Central memory CD8-positive, alpha-beta T cell (primary cell): Measurements from ENCODE around the gene PTGDS.
A peak's percentile ranks its signal among the peaks of the same experiment; 100 is the strongest.
"Not testable (repeated sequence)": the region's sequence is repeated elsewhere in the genome, so short reads cannot be mapped to it uniquely, and the experiment has no call there.

ENCODE experiments used
- ATAC-seq: fragments of 150-1000 bp; cut with Tn5 transposase; replicated peaks from 2 replicates; pipeline ENCODE4 v1.10.0; 2022; ENCODE audit warnings: mild to moderate bottlenecking, moderate FRiP score, moderate number of reproducible peaks; ENCODE audit not compliant: poor library complexity, severe bottlenecking; ENCODE audit errors: extremely low read depth
- DNase-seq, 2 donors: peaks; one replicate each; pipeline ENCODE4 v3.0.0; 2021; ENCODE audit warnings: low spot score in 2 of 2
- H3K27ac Mint-ChIP-seq: one replicate; pipeline ENCODE4 v1.8.0; 2022; ENCODE audit warnings: low read depth, mild to moderate bottlenecking, moderate library complexity, mixed read lengths
- H3K27me3 Mint-ChIP-seq: one replicate; pipeline ENCODE4 v1.8.0; 2022; ENCODE audit warnings: mixed read lengths
- H3K36me3 Mint-ChIP-seq: one replicate; pipeline ENCODE4 v1.8.0; 2022; ENCODE audit warnings: mild to moderate bottlenecking, moderate library complexity, mixed read lengths; ENCODE audit not compliant: insufficient read depth
- H3K4me1 Mint-ChIP-seq: one replicate; pipeline ENCODE4 v1.8.0; 2022; ENCODE audit warnings: mixed read lengths
- H3K4me3 Mint-ChIP-seq: one replicate; pipeline ENCODE4 v1.8.0; 2022; ENCODE audit warnings: mild to moderate bottlenecking, moderate library complexity, mixed read lengths
- H3K9me3 Mint-ChIP-seq: one replicate; pipeline ENCODE4 v1.8.0; 2022; ENCODE audit warnings: mixed read lengths

PTGDS gene

DNA sequence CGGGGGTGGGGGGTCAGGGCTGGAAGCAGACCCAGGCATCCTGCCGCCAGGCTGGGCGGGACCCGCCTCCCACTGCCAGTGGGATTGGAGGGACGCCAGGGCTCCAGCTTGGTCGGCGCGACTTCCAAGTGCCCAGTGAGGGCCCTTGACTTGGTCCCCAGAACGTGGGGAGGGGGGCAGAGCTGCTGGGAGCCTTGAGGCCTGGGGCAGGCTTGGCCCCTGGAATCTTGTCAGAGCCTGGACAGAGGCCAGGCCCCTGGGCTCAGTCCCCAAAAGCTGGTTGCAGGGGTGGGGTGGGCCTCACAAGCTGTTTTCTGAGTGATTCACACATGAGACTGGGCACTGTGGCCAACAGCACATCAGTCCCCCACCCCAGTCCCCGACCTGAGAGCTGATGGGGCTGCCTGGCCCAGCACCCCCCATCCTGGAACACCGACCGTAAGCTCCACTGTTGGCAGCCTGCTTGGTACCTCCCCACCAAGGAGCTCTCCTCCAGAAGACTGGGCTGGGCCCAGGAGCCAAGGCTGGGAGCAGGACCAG is 18.5 kb downstream of the PTGDS start:
- Mint-ChIP-seq H3K9me3 (no peaks in the 10 kb centered on the region), H3K36me3 (peaks cover 36% of the 10 kb centered on the region), H3K27ac (peak overlapping the region; percentile 95), H3K4me3 (peak overlapping the region; percentile 83), H3K27me3 (no peaks in the 10 kb centered on the region), H3K4me1 (peaks cover 43% of the 10 kb centered on the region)
- no peak for DNase-seq
- ATAC-seq, result no peak

DNA sequence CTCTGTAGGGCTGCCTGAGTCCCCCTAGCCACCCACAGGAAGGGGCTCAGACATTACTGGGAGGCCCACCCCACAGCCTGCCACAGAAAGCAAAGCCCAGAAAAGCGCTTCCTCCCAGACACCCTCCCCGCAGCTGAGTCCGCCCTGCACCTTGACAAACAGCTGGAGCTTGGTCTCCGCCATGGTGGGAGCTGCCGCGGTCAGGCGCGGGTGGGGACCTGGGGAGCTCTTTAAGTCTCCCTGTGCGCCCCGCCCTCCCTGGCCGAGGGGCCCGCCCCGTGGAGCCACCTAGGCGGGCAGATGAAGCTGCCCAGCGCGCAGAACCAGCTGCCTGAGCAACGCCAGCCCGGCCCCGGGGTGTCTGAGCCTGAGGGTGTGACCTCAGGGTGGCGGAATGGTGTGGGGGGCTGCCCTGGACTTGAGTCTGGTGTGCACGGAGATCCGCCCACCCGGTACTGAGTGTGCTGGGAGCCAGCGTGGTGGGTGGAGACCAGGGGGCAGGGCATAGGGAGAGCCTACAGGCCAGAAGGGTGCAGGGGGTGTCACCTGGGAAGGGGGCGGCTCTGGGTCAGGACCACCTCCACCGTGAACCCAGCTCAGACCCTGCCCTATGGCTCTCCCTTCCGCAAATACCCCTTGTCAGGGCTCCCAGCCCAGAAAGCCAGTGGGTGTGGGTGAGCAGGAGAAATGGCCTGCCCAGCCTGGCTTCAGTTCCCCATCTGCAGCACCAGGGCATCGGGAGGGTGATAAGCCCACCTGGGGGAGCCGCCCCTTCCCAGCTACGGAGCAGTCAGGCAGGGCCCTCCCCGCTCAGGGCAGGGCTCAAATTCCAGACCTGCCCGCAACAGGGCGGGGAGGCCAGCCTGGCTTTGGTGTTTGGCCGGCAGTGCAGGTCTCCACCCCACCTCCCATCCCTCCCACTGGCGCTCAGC is 19.3 kb downstream of the PTGDS start, which contains the start of gene CLIC3:
TSS of gene CLIC3 (minus strand) at position 208 of the 932 bp plus-strand sequence. CDS start at position 183, 25 bp downstream.
- peak within 1 kb of the TSS; percentile 83 for H3K4me3 Mint-ChIP-seq
- H3K27ac Mint-ChIP-seq, result peak within 1 kb of the TSS; percentile 95
- peak; percentile 41 to 69 for DNase-seq
- H3K9me3 Mint-ChIP-seq, result no peaks in the 10 kb centered on the region
- no peaks in the 10 kb centered on the region for H3K27me3 Mint-ChIP-seq
- H3K36me3 Mint-ChIP-seq, result peaks cover 33% of the 10 kb centered on the region
- peak; percentile 34 for ATAC-seq
- peaks cover 44% of the 10 kb centered on the region for H3K4me1 Mint-ChIP-seq

DNA sequence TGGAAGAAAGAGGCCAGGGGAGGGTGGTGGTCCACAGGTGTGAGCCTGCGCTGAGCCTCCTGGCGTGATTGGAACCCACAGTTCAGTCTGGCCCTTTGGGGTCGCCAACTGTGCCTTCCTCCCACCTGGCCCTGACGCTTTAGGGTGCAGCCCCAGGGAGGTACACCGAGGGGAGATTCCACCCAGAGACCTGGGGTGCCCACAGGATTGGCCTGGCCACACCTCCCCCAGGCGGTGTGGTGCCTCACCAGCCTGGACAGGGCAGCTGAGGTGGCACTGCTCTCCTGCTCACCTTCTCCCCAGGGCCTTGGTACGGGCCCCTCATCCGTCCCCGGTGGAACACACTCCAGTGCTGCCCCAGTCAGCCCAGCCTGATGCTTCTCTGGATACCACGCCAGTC is 20.1 kb downstream of the PTGDS start:
- ATAC-seq, result no peak
- Mint-ChIP-seq H3K4me3 (peak overlapping the region; percentile 83), H3K27ac (peak overlapping the region; percentile 95), H3K9me3 (no peaks in the 10 kb centered on the region), H3K4me1 (peaks cover 44% of the 10 kb centered on the region), H3K36me3 (peaks cover 29% of the 10 kb centered on the region), H3K27me3 (no peaks in the 10 kb centered on the region)
- DNase-seq, result no peak

DNA sequence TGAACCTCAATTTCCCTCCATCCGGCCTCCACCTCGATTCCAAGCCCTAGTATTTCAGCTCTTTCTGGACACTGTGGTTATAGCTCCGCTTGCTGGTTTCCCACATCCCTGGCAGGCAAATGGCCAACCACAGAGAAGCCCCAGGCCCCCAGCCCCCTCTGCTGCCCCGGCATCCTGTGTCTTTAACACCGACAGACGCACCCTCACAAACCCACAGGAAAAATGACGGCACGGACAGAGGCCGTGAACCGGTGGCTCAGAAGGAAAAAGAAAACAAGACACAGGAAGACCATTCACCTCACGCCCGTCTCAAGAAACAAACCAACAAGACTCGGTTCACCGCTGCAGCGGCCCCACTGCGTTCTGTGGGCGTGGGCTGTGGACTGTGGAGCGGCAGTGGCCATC is 20.5 kb downstream of the PTGDS start:
- DNase-seq, result peak in 1 of 2 donors; percentile 56
- H3K36me3 Mint-ChIP-seq, result peaks cover 27% of the 10 kb centered on the region
- ATAC-seq, result peak; percentile 12
- H3K27me3 Mint-ChIP-seq, result no peaks in the 10 kb centered on the region
- H3K4me1 Mint-ChIP-seq, result peaks cover 44% of the 10 kb centered on the region
- H3K4me3 Mint-ChIP-seq, result peak overlapping the region; percentile 83
- no peaks in the 10 kb centered on the region for H3K9me3 Mint-ChIP-seq
- peak overlapping the region; percentile 95 for H3K27ac Mint-ChIP-seq

DNA sequence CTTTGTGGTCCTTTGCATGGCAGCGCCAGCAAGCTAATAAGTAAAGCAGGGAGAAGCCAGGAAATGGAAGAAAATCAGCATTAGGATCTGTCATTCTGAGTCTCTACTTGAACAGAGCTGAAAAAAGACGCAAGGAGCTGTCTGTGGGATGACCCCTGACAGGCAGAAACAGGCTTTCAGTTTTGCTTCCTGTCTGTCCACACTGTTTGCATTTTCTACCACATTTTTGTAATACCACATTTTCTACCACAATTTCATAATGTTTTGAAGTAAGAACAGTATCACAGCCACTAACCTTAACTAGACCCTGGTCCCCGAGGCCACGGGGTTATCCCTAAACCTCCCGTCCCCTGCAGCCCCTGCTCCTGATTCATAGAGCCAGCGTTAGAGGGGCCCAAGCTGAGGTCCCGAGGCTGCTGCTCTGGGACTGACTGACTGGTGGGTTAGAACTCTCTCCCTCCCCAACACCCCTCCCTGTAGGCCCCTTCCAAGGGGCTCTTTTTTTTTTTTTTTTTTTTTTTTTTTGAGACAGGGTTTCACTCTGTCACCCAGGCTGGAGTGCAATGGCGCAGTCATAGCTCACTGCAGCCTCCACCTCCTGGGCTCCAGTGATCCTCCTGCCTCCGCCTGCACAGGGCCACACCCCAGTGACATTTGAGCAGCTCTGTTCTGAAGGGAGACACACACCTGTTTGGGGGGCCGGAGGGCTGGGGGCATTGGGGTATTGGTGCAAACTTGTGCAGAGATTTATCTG is 23.1 kb downstream of the PTGDS start:
- H3K27me3 Mint-ChIP-seq, result no peaks in the 10 kb centered on the region
- H3K36me3 Mint-ChIP-seq, result peaks cover 20% of the 10 kb centered on the region
- peak overlapping the region; percentile 80 for H3K27ac Mint-ChIP-seq
- peaks cover 45% of the 10 kb centered on the region for H3K4me1 Mint-ChIP-seq
- peak overlapping the region; percentile 60 for H3K4me3 Mint-ChIP-seq
- ATAC-seq, result peak; percentile 49
- no peak for DNase-seq
- no peaks in the 10 kb centered on the region for H3K9me3 Mint-ChIP-seq

DNA sequence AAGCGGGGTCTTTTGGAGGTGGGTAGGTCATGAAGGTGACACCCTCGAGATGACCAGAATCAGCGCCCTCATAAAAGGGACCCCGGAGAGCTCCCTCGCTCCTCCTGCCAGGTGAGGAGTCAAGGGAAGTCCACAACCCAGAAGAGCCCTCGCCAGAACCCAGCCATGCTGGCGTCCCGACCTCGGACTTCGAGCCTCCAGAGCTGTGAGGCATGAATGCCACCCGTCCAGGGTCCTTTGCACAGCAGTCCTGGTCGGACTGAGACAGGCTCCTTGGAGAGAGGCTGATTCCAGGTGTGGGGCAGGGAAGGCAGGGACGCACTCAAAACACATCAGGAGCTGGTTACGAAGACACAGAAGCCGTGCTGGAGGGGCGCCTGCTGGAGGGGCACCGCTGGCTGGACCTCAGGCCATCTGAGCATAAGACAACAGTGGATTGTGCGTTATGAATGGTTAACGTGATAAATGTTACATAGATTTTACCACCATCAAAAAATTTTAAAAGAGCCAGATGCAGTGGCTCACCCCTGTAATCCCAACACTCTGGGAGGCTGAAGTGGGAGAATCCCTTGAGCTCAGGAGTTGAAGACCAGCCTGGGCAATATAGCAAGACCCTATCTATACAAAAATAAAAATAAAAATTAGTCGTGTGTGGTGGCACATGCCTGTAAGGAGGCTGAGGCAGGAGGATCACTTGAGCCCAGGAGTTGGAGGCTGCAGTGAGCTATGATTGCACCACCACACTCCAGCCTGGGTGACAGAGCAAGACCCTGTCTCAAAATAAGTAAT is 24.7 kb downstream of the PTGDS start:
- ATAC-seq, result no peak
- no peak overlapping the region for H3K4me3 Mint-ChIP-seq
- H3K4me1 Mint-ChIP-seq, result peaks cover 43% of the 10 kb centered on the region
- no peaks in the 10 kb centered on the region for H3K27me3 Mint-ChIP-seq
- H3K9me3 Mint-ChIP-seq, result no peaks in the 10 kb centered on the region
- no peak for DNase-seq
- H3K36me3 Mint-ChIP-seq, result peaks cover 16% of the 10 kb centered on the region
- no peak overlapping the region for H3K27ac Mint-ChIP-seq

DNA sequence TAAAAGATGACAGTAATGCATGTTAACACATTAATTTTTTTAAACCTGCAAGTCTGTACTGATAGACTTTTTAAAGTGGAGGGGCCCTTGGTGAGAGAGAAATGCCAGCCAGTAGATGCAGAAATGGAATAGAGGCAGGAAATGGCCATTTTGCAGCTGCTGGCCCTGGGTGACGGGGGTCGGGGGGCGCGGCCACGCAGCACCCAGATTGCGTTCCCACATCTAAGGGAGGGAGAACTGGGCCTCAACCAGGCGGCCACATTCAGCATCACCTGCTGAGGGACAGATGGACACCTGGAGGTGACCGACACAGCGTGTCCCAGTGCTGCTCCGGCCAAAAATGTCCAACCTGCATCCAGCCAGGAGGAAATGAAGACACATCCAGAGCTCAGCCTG is 25.3 kb downstream of the PTGDS start:
- Mint-ChIP-seq H3K4me1 (peaks cover 39% of the 10 kb centered on the region), H3K9me3 (no peaks in the 10 kb centered on the region), H3K27ac (no peak overlapping the region), H3K4me3 (no peak overlapping the region), H3K36me3 (peaks cover 14% of the 10 kb centered on the region), H3K27me3 (no peaks in the 10 kb centered on the region)
- DNase-seq (no peak), ATAC-seq (no peak)

DNA sequence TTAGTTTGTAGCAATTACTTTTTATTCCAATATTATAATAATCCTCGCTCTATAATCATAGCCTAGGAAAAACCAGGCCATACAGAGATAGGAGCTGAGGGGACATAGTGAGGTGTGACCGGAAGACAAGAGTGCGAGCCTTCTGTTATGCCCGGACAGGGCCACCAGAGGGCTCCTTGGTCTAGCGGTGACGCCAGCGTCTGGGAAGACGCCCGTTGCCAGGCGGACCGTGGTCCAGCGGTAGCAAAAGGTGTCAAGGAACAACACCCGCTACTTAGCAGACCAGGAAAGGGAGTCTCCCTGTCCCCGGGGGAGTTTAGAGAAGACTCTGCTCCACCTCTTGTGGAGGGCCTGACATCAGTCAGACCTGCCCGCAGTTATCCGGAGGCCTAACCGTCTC is 27.0 kb downstream of the PTGDS start:
- not testable (repeated sequence) for H3K4me3 Mint-ChIP-seq, H3K9me3 Mint-ChIP-seq, H3K27me3 Mint-ChIP-seq, DNase-seq, H3K36me3 Mint-ChIP-seq, ATAC-seq
- H3K27ac Mint-ChIP-seq, result peak overlapping the region; percentile 32
- peaks cover 29% of the 10 kb centered on the region for H3K4me1 Mint-ChIP-seq

DNA sequence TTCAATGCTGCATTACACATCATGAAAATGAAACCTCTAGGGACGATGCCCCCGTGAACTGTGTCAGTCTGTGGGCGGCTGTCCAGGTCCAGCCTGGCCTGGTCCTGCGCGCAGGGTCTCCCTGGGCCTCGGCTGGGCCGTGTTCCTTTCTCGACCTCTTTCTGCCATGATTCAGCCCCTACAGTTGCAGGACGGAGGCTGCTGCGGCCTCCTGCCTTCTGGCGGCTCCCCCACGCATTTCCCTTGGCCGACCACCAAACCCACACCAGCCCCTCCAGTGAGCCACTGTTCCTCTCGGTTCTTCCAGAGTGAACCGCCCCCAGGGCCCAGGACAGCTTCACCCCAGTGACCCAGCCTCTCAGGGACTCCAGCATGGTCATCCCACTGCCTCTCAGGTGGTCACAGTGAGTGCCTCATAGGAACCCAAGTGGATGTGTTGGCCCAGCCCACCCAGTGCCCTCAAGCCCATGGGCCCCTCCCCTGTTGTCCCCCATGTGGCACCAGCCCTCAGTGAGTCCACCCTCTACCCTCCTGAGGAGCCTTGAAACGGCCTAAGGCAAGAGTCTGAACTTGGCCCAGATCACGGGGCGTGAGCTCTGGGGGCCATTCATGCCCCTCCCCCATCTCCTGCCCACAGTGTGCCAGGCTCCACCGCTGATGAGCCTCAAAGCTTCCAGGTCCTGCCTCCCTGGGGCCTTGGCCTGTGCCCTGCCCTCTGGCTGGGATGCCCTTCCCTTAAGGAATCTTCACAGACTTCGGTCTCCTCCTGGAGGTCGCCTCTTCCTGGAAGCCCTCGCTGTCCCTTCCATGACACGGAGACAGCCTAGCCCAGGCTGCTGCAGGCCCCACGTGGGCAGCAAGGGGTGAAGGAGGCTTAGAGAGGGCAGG is 29.1 kb downstream of the PTGDS start:
- H3K27ac Mint-ChIP-seq, result peak overlapping the region; percentile 49
- H3K9me3 Mint-ChIP-seq, result no peaks in the 10 kb centered on the region
- ATAC-seq (no peak), DNase-seq (no peak)
- no peak overlapping the region for H3K4me3 Mint-ChIP-seq
- H3K27me3 Mint-ChIP-seq, result no peaks in the 10 kb centered on the region
- peaks cover 17% of the 10 kb centered on the region for H3K4me1 Mint-ChIP-seq
- peaks cover 9% of the 10 kb centered on the region for H3K36me3 Mint-ChIP-seq

DNA sequence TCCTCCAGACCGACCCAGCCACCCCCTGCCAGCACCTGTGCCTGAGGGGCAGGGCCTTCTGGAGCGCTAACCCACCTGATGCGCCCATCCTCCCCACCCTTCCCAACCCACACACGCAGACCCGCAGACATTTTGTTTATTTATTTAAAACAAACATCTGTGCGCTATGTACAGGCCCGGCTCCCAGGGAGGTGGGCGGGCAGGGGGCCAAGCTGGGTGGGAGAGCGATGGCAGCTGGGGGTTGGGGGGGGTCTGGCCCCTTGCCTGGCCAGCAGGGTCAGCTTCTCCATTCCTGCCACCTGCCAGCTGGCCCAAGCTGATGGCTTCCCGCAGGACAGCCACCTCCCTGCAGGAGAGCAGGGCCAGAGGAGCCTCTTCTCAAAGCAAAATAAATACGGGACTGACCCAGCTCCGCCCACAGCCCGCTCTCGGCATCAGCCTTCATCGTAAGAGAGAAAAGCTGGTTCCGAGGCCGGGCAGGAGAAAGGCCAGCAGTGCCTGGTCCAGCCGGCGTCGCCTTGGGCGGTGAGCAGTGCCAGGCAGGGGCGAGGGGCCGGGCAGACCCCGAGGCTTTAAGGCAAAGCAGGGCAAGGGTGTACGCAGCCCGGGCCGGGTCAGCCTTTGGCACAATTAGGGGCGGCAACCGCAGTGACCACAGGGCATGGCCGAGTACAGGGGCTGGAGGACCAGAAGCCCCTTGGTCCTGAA is 30.0 kb downstream of the PTGDS start:
- H3K27me3 Mint-ChIP-seq, result no peaks in the 10 kb centered on the region
- DNase-seq, result no peak
- H3K4me1 Mint-ChIP-seq, result peaks cover 17% of the 10 kb centered on the region
- H3K9me3 Mint-ChIP-seq, result no peaks in the 10 kb centered on the region
- ATAC-seq, result no peak
- H3K4me3 Mint-ChIP-seq, result no peak overlapping the region
- H3K27ac Mint-ChIP-seq, result no peak overlapping the region
- peaks cover 12% of the 10 kb centered on the region for H3K36me3 Mint-ChIP-seq

DNA sequence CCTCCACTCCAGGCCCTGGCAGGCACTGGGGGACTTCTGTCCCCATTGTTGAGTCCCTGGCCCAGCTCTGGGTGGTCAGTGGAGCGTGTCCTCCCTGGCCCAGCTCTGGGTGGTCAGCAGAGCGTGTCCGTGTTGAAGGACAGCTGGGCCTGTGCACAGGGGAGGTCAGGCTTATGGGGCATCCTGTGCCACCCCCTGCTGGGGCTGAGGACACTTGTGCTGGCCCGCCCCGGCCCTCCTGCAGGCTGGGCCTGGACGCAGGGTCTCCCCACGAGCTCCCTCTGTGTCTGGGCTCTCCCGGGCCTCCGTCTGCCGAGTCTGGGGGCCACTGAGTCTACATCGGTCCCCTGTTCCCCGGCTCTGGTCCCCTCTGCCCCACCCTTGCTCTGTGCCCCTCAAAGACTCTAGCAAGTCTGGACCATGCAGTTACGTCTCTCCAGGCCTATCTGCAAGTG is 30.5 kb downstream of the PTGDS start:
- Mint-ChIP-seq H3K27me3 (no peaks in the 10 kb centered on the region), H3K27ac (no peak overlapping the region), H3K36me3 (peaks cover 11% of the 10 kb centered on the region), H3K4me1 (peaks cover 17% of the 10 kb centered on the region), H3K4me3 (no peak overlapping the region), H3K9me3 (no peaks in the 10 kb centered on the region)
- DNase-seq (no peak), ATAC-seq (no peak)
